Lower lobe of right lung (tissue), 2 donors: ENCODE measurements around the gene CTU2. TPM values are rescaled to one million over a fixed set of nuclear protein-coding genes. Genes with fewer than 3 reads are reported as not detected.

Source experiments
- ATAC-seq, 2 donors: fragments of 200-7000 bp; cut with Tn5 transposase; one replicate each; pipeline ENCODE4 v1.9.1; 2020 to 2022; ENCODE audit warnings: mild to moderate bottlenecking in 2 of 2, moderate library complexity in 2 of 2
- DNase-seq: peaks from one replicate; pipeline ENCODE4 v3.0.0-alpha.2; 2020
- H3K27ac ChIP-seq: fragments of 200-600 bp; one replicate; pipeline ENCODE4 v1.8.0; 2022
- H3K27me3 ChIP-seq: fragments of 200-600 bp; one replicate; pipeline ENCODE4 v1.8.0; 2022; ENCODE audit warnings: low read depth
- H3K36me3 ChIP-seq: fragments of 200-600 bp; one replicate; pipeline ENCODE4 v1.8.0; 2022; ENCODE audit warnings: mild to moderate bottlenecking
- H3K4me1 ChIP-seq: fragments of 200-600 bp; one replicate; pipeline ENCODE4 v1.8.0; 2022
- H3K4me3 ChIP-seq: fragments of 200-600 bp; one replicate; pipeline ENCODE4 v1.8.0; 2022; ENCODE audit warnings: mild to moderate bottlenecking
- H3K9me3 ChIP-seq: fragments of 200-600 bp; one replicate; pipeline ENCODE4 v1.8.0; 2022
- CTCF ChIP-seq: fragments of 200-600 bp; IDR thresholded peaks from one replicate; pipeline ENCODE4 v1.8.0; 2022; ENCODE audit warnings: antibody characterized with exemption, mild to moderate bottlenecking
- intact Hi-C: fragments of 100-400 bp; cut with DNase I; formaldehyde crosslinking; loops from one replicate; pipeline ENCODE4 v1.11.0; 2022
- microRNA-seq: library from miRNA; unstranded; fragments of <30 nt; microRNA quantifications from one replicate; pipeline ENCODE4 v1.2.0, GENCODE V29; 2020; ENCODE audit warnings: borderline number of aligned reads
- total RNA-seq: library from RNA; stranded (reverse); fragmentation: NEBNext Ultra II Directional; extraction: Animal tissue kit (Norgen Biotek cat#: 25700); gene quantifications from one replicate; pipeline ENCODE4 v1.2.1, GENCODE V29; 2021
- donor health status: DM: no; HTN: yes; CAD: no; lungs with severe emphysema.

Gene CTU2
- total RNA-seq, 1 donor from 2014 or later, result 14.5 TPM

GRCh38 chr16:88762941-88763340, 56.6 kb downstream of the CTU2 start:
- no peak overlapping the region for H3K4me3 ChIP-seq
- peaks cover 89% of the 10 kb centered on the region for H3K4me1 ChIP-seq
- no peak for DNase-seq
- no peak for TF ChIP-seq CTCF
- H3K27me3 ChIP-seq, result no peaks in the 10 kb centered on the region
- ATAC-seq, result no peak
- H3K9me3 ChIP-seq, result no peaks in the 10 kb centered on the region
- H3K27ac ChIP-seq, result peak overlapping the region; percentile 53
- intact Hi-C loops, result no loop called here
- H3K36me3 ChIP-seq, result peaks cover 20% of the 10 kb centered on the region

- Histone ChIP-seq H3K36me3 (peaks cover 20% of the 10 kb centered on the region), H3K9me3 (no peaks in the 10 kb centered on the region), H3K4me1 (peaks cover 91% of the 10 kb centered on the region), H3K27ac (peak overlapping the region; percentile 53), H3K27me3 (no peaks in the 10 kb centered on the region), H3K4me3 (no peak overlapping the region)
- peak; percentile 33 to 34 for ATAC-seq
- TF ChIP-seq CTCF, result no peak
- intact Hi-C loops, result no loop called here
- peak; percentile 72 for DNase-seq
These were observed 57.3 kb downstream of the CTU2 start for GRCh38 chr16:88763502-88764053.

GRCh38 chr16:88764080-88764479, 57.8 kb downstream of the CTU2 start:
- no peak for DNase-seq
- intact Hi-C loops, result no loop called here
- peak overlapping the region; percentile 53 for H3K27ac ChIP-seq

GRCh38 chr16:88764913-88765349, 58.6 kb downstream of the CTU2 start:
- Histone ChIP-seq H3K9me3 (no peaks in the 10 kb centered on the region), H3K4me1 (peaks cover 91% of the 10 kb centered on the region), H3K4me3 (no peak overlapping the region), H3K27me3 (no peaks in the 10 kb centered on the region), H3K36me3 (peaks cover 20% of the 10 kb centered on the region), H3K27ac (peak overlapping the region; percentile 41)
- no peak for TF ChIP-seq CTCF
- peak; percentile 80 to 86 for ATAC-seq
- DNase-seq, result peak; percentile 87
- intact Hi-C loops, result no loop called here

More at GRCh38 chr16:88764080-88764479, 57.8 kb downstream of the CTU2 start:
- Histone ChIP-seq H3K27me3 (no peaks in the 10 kb centered on the region), H3K4me1 (peaks cover 91% of the 10 kb centered on the region), H3K36me3 (peaks cover 20% of the 10 kb centered on the region), H3K9me3 (no peaks in the 10 kb centered on the region), H3K4me3 (no peak overlapping the region)
- TF ChIP-seq CTCF, result no peak
- ATAC-seq, result no peak

Small RNAs within 50 kb of the gene (microRNA-seq; reads per million reads assigned to microRNA genes)
- not detected for gene MIR4722

Other genes with a start within 250 kb of the CTU2 start
- gene ZC3H18, start 136.1 kb upstream of the CTU2 start, total RNA-seq, result 49.2 TPM
- not detected for gene IL17C, start 67.9 kb upstream of the CTU2 start, total RNA-seq
- 371 TPM for gene CYBA, start 55.5 kb upstream of the CTU2 start, total RNA-seq
- gene MVD, start 43.4 kb upstream of the CTU2 start, total RNA-seq, result 71.8 TPM
- gene SNAI3, start 20.0 kb upstream of the CTU2 start, total RNA-seq, result 6.1 TPM
- gene RNF166, start 95 bp upstream of the CTU2 start, total RNA-seq, result 61.9 TPM
- 164 TPM for gene PIEZO1, start 78.7 kb downstream of the CTU2 start, total RNA-seq
- gene CDT1, start 97.3 kb downstream of the CTU2 start, total RNA-seq, result 3.5 TPM
- gene APRT, start 105.4 kb downstream of the CTU2 start, total RNA-seq, result 87.8 TPM
- gene GALNS, start 150.4 kb downstream of the CTU2 start, total RNA-seq, result 48.5 TPM
- gene TRAPPC2L, start 150.6 kb downstream of the CTU2 start, total RNA-seq, result 51.4 TPM
- not detected for gene PABPN1L, start 160.2 kb downstream of the CTU2 start, total RNA-seq